ENCODE data around the gene NPEPL1. TPM values are rescaled to one million over a fixed set of nuclear protein-coding genes. Genes with fewer than 3 reads are reported as not detected.

The NPEPL1 gene
- total and polyA plus RNA-seq, 8 donors, result 25.1 to 44.4 (median 33.3) TPM

DNA sequence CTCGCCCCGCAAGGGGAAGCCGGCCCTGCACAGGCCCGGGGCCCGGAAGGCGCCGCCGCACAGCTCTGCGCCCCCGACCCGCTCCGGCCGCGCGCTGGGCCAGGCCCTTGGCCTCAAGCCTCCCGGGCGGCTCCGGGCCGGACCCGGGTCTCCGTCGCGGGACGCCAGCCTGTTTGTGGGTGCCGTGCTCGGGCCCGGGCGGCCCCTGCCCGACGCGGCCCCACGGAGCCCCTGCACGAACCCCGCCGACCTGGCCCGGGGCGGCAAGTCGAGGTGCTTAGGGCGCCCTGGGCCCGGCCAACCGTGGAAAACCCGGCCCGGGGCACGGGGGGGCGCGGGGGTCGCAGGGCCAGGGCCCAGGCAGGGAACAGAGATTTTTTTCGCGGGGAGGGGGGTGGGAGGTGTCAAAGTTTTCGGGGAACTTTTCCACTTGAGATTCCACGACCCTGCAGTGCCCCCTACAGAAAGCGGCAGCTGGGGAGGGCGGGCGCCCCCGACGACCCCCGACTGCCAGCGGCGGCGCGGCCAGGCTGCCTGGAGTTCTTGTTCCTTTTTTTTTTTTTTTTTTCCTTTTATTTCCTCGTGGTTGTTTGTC is 42.3 kb upstream of the NPEPL1 start:
- ATAC-seq (peak; percentile 15), DNase-seq (peak in 3 of 4 donors; percentile 16 to 88 (median 44))
- intact Hi-C loops (cut with DNase I), result no loop called here
- H3K4me1 ChIP-seq, result peaks cover 23 to 34% of the 10 kb centered on the region in 2 donors
- H3K27me3 ChIP-seq, result peaks cover 0 to 8% of the 10 kb centered on the region in 2 donors
- peak overlapping the region; percentile 83 to 97 for H3K4me3 ChIP-seq
- TF ChIP-seq, protein P1, sequence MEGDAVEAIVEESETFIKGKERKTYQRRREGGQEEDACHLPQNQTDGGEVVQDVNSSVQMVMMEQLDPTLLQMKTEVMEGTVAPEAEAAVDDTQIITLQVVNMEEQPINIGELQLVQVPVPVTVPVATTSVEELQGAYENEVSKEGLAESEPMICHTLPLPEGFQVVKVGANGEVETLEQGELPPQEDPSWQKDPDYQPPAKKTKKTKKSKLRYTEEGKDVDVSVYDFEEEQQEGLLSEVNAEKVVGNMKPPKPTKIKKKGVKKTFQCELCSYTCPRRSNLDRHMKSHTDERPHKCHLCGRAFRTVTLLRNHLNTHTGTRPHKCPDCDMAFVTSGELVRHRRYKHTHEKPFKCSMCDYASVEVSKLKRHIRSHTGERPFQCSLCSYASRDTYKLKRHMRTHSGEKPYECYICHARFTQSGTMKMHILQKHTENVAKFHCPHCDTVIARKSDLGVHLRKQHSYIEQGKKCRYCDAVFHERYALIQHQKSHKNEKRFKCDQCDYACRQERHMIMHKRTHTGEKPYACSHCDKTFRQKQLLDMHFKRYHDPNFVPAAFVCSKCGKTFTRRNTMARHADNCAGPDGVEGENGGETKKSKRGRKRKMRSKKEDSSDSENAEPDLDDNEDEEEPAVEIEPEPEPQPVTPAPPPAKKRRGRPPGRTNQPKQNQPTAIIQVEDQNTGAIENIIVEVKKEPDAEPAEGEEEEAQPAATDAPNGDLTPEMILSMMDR (IDR thresholded peaks at IDR 0.05), result no peak
- peak overlapping the region; percentile 94 to 95 for H3K27ac ChIP-seq
- no peaks in the 10 kb centered on the region for H3K9me3 ChIP-seq
- H3K36me3 ChIP-seq, result no peaks in the 10 kb centered on the region

DNA sequence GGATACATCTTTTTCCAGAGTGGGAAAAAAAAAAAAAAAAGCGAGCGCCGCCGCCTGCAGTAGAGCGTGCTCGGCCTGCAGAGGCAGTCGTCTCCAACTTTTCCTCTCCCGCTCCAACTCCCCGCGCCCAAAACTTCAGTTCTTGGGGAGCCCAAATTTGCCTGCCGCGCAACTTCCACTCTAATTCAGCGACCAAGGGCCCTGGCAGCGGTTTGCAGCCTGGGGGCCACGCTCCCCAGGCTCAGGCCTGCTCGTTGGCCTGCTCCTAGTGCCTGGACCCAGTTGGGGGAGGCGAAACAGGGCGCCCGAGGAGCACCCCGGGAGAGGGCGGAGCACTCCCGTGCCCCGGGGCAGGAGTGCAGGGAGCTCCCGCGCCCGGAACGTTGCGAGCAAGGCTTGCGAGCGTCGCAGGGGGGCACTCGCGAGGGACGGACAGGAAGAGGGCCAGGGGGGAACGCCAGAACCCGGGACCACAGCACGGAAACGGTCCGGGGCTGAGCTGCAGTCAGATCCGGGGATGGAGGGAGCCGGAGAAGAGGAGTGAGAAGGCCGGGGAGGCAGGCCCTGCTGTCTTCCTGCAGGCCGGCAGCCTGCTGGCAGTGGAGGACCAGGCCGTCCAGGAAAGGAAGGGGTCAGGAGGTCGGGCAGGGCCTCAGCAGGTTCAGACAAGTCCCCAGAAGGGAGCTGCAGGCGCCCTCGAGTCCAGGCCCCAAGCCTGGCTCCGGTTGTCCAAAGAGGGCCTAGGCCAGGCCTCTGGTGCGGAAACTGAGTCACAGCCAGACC is 41.6 kb upstream of the NPEPL1 start, which contains the start of gene STX16:
Gene STX16, plus strand, starts transcription at position 508 of the 783 bp plus-strand sequence. CDS start 724 bp downstream, outside the sequence.
- peaks cover 0 to 8% of the 10 kb centered on the region in 2 donors for H3K27me3 ChIP-seq
- H3K4me1 ChIP-seq, result peaks cover 23 to 41% of the 10 kb centered on the region in 2 donors
- H3K36me3 ChIP-seq, result no peaks in the 10 kb centered on the region
- TF ChIP-seq, protein P1 (IDR thresholded peaks at IDR 0.05), result peak; percentile 48 to 52
- peak within 1 kb of the TSS; percentile 94 to 95 for H3K27ac ChIP-seq
- DNase-seq (peak; percentile 92 to 98 (median 93)), ATAC-seq (peak; percentile 95)
- intact Hi-C loops (cut with DNase I), result no loop called here
- H3K9me3 ChIP-seq, result no peaks in the 10 kb centered on the region
- peak within 1 kb of the TSS; percentile 83 to 97 for H3K4me3 ChIP-seq

DNA sequence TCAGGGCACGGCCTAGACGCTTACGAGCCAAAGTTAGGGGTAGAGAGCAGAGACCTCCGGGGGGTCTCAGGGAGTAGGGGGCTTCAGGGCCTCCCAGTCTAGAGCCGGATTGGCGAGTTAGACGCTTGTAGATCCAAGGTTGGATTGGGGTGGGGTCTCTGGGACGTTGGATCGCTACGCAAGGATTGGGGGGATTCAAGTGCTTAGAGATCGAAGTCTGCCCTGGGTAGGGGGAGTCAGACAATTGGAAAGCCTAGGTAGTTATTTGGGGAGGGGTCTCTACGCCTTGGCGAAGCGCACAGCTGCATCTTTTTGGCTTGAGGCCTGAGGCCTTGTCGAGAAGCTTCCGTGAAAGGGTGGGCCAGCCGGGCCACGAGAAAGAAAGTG is 41.0 kb upstream of the NPEPL1 start:
- H3K27me3 ChIP-seq, result peaks cover 0 to 8% of the 10 kb centered on the region in 2 donors
- peaks cover 23 to 47% of the 10 kb centered on the region in 2 donors for H3K4me1 ChIP-seq
- peak overlapping the region; percentile 94 to 95 for H3K27ac ChIP-seq
- ATAC-seq (no peak), DNase-seq (peak in 2 of 4 donors; percentile 87 to 93)
- intact Hi-C loops (cut with DNase I), result no loop called here
- H3K9me3 ChIP-seq, result no peaks in the 10 kb centered on the region
- H3K4me3 ChIP-seq, result peak overlapping the region; percentile 83 to 97
- H3K36me3 ChIP-seq, result no peaks in the 10 kb centered on the region
- TF ChIP-seq, protein P1 (IDR thresholded peaks at IDR 0.05), result no peak

DNA sequence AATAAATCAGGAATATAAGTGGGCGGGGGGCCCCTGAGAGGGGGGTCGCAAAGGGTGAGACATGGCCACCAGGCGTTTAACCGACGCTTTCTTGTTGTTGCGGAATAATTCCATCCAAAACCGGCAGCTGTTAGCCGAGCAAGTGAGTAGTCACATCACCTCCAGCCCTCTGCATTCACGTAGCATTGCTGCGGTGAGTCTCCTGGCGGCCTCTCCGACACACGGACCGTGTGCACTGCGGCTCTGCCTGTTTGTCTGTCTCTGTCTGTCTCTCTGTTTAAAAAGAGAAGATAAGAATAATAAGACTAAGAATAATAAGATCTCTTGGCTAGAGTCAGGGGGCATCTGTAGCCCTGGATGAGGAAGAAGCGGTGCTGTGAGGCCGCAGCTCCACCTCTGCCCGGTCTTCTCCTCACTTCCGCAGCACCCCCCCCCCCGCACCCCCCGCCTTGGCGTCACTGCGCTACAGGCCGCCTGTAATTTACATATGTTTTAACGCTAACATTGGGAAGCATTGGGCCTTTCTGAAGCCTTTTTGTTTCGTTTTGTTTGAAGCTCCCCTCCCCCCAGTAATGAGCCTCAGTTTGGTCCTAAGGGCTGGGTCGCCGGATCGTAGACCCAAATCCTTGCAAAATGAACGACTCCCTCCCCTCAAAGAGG is 40.5 kb upstream of the NPEPL1 start:
- no peaks in the 10 kb centered on the region for H3K9me3 ChIP-seq
- DNase-seq, result peak; percentile 42 to 85 (median 77)
- H3K27ac ChIP-seq, result peak overlapping the region; percentile 94 to 95
- no peaks in the 10 kb centered on the region for H3K36me3 ChIP-seq
- TF ChIP-seq, protein P1 (IDR thresholded peaks at IDR 0.05), result peak in 1 of 2 donors; percentile 16
- intact Hi-C loops (cut with DNase I), result no loop called here
- peak; percentile 57 for ATAC-seq
- peaks cover 0 to 8% of the 10 kb centered on the region in 2 donors for H3K27me3 ChIP-seq
- H3K4me1 ChIP-seq, result peaks cover 23 to 52% of the 10 kb centered on the region in 2 donors
- H3K4me3 ChIP-seq, result peak overlapping the region; percentile 83 to 97

Data from left lung (tissue), 10 donors.